Glutamatergic neuron (in vitro differentiated cells): ENCODE data around the gene IGFLR1. TPM values are rescaled to one million over a fixed set of nuclear protein-coding genes. Genes with fewer than 3 reads are reported as not detected.

Experiments
- DNase-seq: peaks from one replicate; pipeline ENCODE4 v3.0.0; 2022
- H3K27ac Mint-ChIP-seq: one replicate; pipeline ENCODE4 v1.8.0; 2020; ENCODE audit warnings: mild to moderate bottlenecking, mixed read lengths, inconsistent platforms; ENCODE audit not compliant: unreplicated experiment
- H3K27me3 Mint-ChIP-seq: one replicate; pipeline ENCODE4 v1.8.0; 2020; ENCODE audit warnings: mild to moderate bottlenecking, moderate library complexity, mixed read lengths, inconsistent platforms; ENCODE audit not compliant: unreplicated experiment
- H3K36me3 Mint-ChIP-seq: one replicate; pipeline ENCODE4 v1.8.0; 2020; ENCODE audit warnings: mild to moderate bottlenecking, mixed read lengths, inconsistent platforms; ENCODE audit not compliant: unreplicated experiment
- H3K4me1 Mint-ChIP-seq: one replicate; pipeline ENCODE4 v1.8.0; 2020; ENCODE audit warnings: mild to moderate bottlenecking, low read depth, mixed read lengths, inconsistent platforms; ENCODE audit not compliant: unreplicated experiment
- H3K4me3 Mint-ChIP-seq: one replicate; pipeline ENCODE4 v1.8.0; 2020; ENCODE audit warnings: mild to moderate bottlenecking, mixed read lengths, inconsistent platforms; ENCODE audit not compliant: unreplicated experiment
- H3K9me3 Mint-ChIP-seq: one replicate; pipeline ENCODE4 v1.8.0; 2020; ENCODE audit warnings: mild to moderate bottlenecking, moderate library complexity, mixed read lengths, inconsistent platforms; ENCODE audit not compliant: unreplicated experiment
- CTCF ChIP-seq: fragments of 200-600 bp; sonication (generic); IDR thresholded peaks from one replicate; pipeline ENCODE4 v1.5.0; 2021; ENCODE audit not compliant: partially characterized antibody, unreplicated experiment
- total RNA-seq: library from RNA; stranded (reverse); fragmentation: NEBNext Ultra II Directional; extraction: Animal tissue kit (Norgen Biotek cat#: 25700); gene quantifications from one replicate; pipeline ENCODE4 v1.2.1, GENCODE V29; 2021; ENCODE audit not compliant: unreplicated experiment

Gene IGFLR1
- total RNA-seq, 1 donor from 2014 or later = 4.7 TPM

DNA sequence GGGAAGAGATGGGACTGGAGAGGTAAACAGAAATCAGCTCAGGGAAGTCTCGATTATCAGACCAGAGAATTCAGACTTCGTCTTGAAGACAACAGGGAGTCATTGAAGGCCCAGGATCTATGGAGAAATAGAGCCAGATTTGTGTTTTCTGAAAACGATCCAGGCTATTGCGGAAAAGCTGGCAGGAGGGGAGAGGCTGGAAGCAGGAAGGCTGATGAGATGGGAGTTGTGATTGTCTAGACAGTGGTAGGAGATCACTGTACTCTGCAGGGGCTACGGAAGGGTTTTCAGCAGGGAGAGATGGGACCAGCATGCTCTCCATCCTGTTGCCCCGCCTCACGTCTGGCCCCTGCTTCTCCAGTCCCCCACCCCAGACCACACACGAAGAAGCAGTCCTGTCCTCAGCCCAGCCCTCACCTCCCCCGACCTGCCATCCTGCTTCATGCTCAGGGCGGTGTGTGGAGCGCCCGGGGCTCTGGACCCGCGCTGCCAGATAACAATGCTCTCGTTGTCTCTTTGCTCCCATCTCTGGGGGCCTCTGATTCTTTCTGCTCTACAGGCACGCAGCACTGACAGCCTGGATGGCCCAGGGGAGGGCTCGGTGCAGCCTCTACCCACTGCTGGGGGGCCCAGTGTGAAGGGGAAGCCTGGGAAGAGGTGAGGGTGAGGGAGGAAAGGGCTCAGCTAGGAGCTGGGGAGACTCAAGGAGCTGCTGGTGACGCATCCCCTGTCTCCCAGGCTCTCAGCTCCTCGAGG, 35.0 kb upstream of the IGFLR1 start:
- Mint-ChIP-seq H3K36me3 (peaks cover 12% of the 10 kb centered on the region), H3K4me3 (peak overlapping the region; percentile 94), H3K27ac (peak overlapping the region; percentile 92), H3K4me1 (peaks cover 18% of the 10 kb centered on the region), H3K27me3 (peaks cover 25% of the 10 kb centered on the region), H3K9me3 (peaks cover 15% of the 10 kb centered on the region)
- no peak for TF ChIP-seq CTCF
- DNase-seq = no peak

- no peak for TF ChIP-seq CTCF
- DNase-seq = no peak
- peaks cover 12% of the 10 kb centered on the region for H3K36me3 Mint-ChIP-seq
- peaks cover 15% of the 10 kb centered on the region for H3K9me3 Mint-ChIP-seq
- H3K27ac Mint-ChIP-seq = peak overlapping the region; percentile 92
- peaks cover 18% of the 10 kb centered on the region for H3K4me1 Mint-ChIP-seq
- H3K4me3 Mint-ChIP-seq = peak overlapping the region; percentile 94
- H3K27me3 Mint-ChIP-seq = peaks cover 25% of the 10 kb centered on the region
Measured at GRCh38 chr19:35776102-35776788, 34.0 kb upstream of the IGFLR1 start.

DNA sequence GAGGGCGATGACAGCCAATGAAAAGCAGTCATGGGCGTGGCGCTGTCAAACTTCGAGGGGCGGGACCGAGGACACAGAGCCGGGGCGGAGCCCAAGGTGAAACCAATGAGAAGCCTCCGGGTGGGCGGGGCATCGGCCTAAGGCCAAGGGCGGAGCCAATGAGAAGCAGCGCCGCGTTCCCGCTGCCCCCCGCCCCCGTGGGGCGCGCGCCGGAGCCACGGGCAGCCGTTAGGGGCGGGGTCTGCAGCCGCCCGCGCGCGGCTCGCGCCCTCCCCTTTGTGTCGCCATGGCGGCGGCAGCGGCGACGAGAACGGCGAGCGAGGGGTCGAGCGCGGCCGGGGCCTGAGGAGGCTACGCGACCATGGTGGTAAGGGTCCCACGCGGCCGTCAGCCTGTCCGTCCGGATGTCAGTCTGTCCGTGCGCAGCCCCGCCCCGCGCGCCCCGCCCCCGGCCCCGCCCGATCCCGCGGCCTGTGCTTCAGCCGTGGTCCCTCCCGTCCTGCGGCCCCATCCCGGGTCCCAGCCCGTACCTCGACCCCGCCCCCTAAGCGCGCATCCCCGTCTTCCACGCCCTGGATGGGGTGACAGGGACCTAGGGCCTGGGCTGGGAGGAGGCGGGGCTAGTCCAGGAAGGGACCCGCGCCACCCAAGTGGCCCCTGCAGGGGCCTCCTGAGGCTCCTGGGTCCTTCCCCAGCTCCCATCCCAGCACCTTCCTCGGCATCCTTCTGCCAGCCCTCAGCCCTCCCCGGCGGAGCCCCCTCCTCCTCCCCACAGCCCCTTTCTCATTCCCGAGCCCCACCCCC, 33.2 kb upstream of the IGFLR1 start, which contains the start of gene ARHGAP33:
ARHGAP33 (plus strand) TSS at position 267 of the 804 bp plus-strand sequence; CDS start at position 362, 95 bp downstream.
- H3K27ac Mint-ChIP-seq = peak within 1 kb of the TSS; percentile 92
- H3K9me3 Mint-ChIP-seq = peaks cover 15% of the 10 kb centered on the region
- peak; percentile 100 for DNase-seq
- TF ChIP-seq CTCF = no peak
- peaks cover 28% of the 10 kb centered on the region for H3K27me3 Mint-ChIP-seq
- peaks cover 18% of the 10 kb centered on the region for H3K4me1 Mint-ChIP-seq
- peaks cover 12% of the 10 kb centered on the region for H3K36me3 Mint-ChIP-seq
- peak within 1 kb of the TSS; percentile 94 for H3K4me3 Mint-ChIP-seq

GRCh38 chr19:35775046-35775297, 32.7 kb upstream of the IGFLR1 start:
- peaks cover 15% of the 10 kb centered on the region for H3K9me3 Mint-ChIP-seq
- peaks cover 18% of the 10 kb centered on the region for H3K4me1 Mint-ChIP-seq
- H3K27me3 Mint-ChIP-seq = peaks cover 28% of the 10 kb centered on the region
- no peak for DNase-seq
- H3K4me3 Mint-ChIP-seq = peak overlapping the region; percentile 87
- H3K27ac Mint-ChIP-seq = peak overlapping the region; percentile 81
- peaks cover 12% of the 10 kb centered on the region for H3K36me3 Mint-ChIP-seq
- TF ChIP-seq CTCF = no peak
